ENCODE results near the gene ZNF595.
"Not testable (repeated sequence)": the region's sequence is repeated elsewhere in the genome, so short reads cannot be mapped to it uniquely, and the experiment has no call there.

Gene ZNF595

GRCh38 chr4:43375-43774, 9.7 kb upstream of the ZNF595 start:
- H4K20me1 ChIP-seq (ENCODE audit: insufficient read depth, low read length); H2AFZ ChIP-seq (ENCODE audit: low read length); H3K9ac ChIP-seq (ENCODE audit: low read length); H3K4me2 ChIP-seq (ENCODE audit: low read length); H3K27me3 ChIP-seq (ENCODE audit: insufficient read depth, low read length); H3K79me2 ChIP-seq (ENCODE audit: insufficient read depth, low read length); H3K4me1 ChIP-seq (ENCODE audit: insufficient read depth, low read length, severe bottlenecking); H3K9me2 ChIP-seq (ENCODE audit: low read depth, low read length); H3K9me3 ChIP-seq (ENCODE audit: low read length); H3K4me3 ChIP-seq (ENCODE audit: low read depth, low read length, poor library complexity, severe bottlenecking); H3F3A ChIP-seq (ENCODE audit: insufficient read depth, low read length); H3K36me3 ChIP-seq (ENCODE audit: insufficient read depth, low read length); H3K27ac ChIP-seq (ENCODE audit: low read depth, low read length, poor library complexity, severe bottlenecking): not testable (repeated sequence)

- H2AFZ ChIP-seq (ENCODE audit: low read length); H3F3A ChIP-seq (ENCODE audit: insufficient read depth, low read length); H4K20me1 ChIP-seq (ENCODE audit: insufficient read depth, low read length); H3K9me2 ChIP-seq (ENCODE audit: low read depth, low read length); H3K79me2 ChIP-seq (ENCODE audit: insufficient read depth, low read length); H3K36me3 ChIP-seq (ENCODE audit: insufficient read depth, low read length); H3K9me3 ChIP-seq (ENCODE audit: low read length); H3K4me1 ChIP-seq (ENCODE audit: insufficient read depth, low read length, severe bottlenecking); H3K27me3 ChIP-seq (ENCODE audit: insufficient read depth, low read length): not testable (repeated sequence)
- H3K9ac ChIP-seq (ENCODE audit: low read length): peak overlapping the region; percentile 61
- peak overlapping the region; percentile 50 for H3K4me3 ChIP-seq (ENCODE audit: low read depth, low read length, poor library complexity, severe bottlenecking)
- H3K4me2 ChIP-seq (ENCODE audit: low read length): peak overlapping the region; percentile 61
- H3K27ac ChIP-seq (ENCODE audit: low read depth, low read length, poor library complexity, severe bottlenecking): peak overlapping the region; percentile 93
These were observed 1.9 kb upstream of the ZNF595 start for GRCh38 chr4:51253-51652.

GRCh38 chr4:51655-52277, 1.4 kb upstream of the ZNF595 start:
- not testable (repeated sequence) for H3K4me3 ChIP-seq (ENCODE audit: low read depth, low read length, poor library complexity, severe bottlenecking); H3K4me1 ChIP-seq (ENCODE audit: insufficient read depth, low read length, severe bottlenecking); H4K20me1 ChIP-seq (ENCODE audit: insufficient read depth, low read length); H3K9me2 ChIP-seq (ENCODE audit: low read depth, low read length); H3K27me3 ChIP-seq (ENCODE audit: insufficient read depth, low read length); H3K36me3 ChIP-seq (ENCODE audit: insufficient read depth, low read length); H3K4me2 ChIP-seq (ENCODE audit: low read length); H3K79me2 ChIP-seq (ENCODE audit: insufficient read depth, low read length); H2AFZ ChIP-seq (ENCODE audit: low read length); H3F3A ChIP-seq (ENCODE audit: insufficient read depth, low read length); H3K9ac ChIP-seq (ENCODE audit: low read length); H3K9me3 ChIP-seq (ENCODE audit: low read length)
- peak overlapping the region; percentile 93 for H3K27ac ChIP-seq (ENCODE audit: low read depth, low read length, poor library complexity, severe bottlenecking)

- H3K79me2 ChIP-seq (ENCODE audit: insufficient read depth, low read length); H3K27ac ChIP-seq (ENCODE audit: low read depth, low read length, poor library complexity, severe bottlenecking); H3K9me2 ChIP-seq (ENCODE audit: low read depth, low read length); H4K20me1 ChIP-seq (ENCODE audit: insufficient read depth, low read length); H3K4me2 ChIP-seq (ENCODE audit: low read length); H3K9ac ChIP-seq (ENCODE audit: low read length); H3K27me3 ChIP-seq (ENCODE audit: insufficient read depth, low read length); H2AFZ ChIP-seq (ENCODE audit: low read length); H3K9me3 ChIP-seq (ENCODE audit: low read length); H3F3A ChIP-seq (ENCODE audit: insufficient read depth, low read length); H3K36me3 ChIP-seq (ENCODE audit: insufficient read depth, low read length): not testable (repeated sequence)
- Histone ChIP-seq H3K4me1 (ENCODE audit: insufficient read depth, low read length, severe bottlenecking) (peaks cover 15% of the 10 kb centered on the region), H3K4me3 (ENCODE audit: low read depth, low read length, poor library complexity, severe bottlenecking) (peak overlapping the region; percentile 50)
These were observed 400 bp downstream of the ZNF595 start for GRCh38 chr4:53521-53920.

- H3K27ac ChIP-seq (ENCODE audit: low read depth, low read length, poor library complexity, severe bottlenecking); H3F3A ChIP-seq (ENCODE audit: insufficient read depth, low read length); H3K79me2 ChIP-seq (ENCODE audit: insufficient read depth, low read length); H3K4me3 ChIP-seq (ENCODE audit: low read depth, low read length, poor library complexity, severe bottlenecking); H3K4me1 ChIP-seq (ENCODE audit: insufficient read depth, low read length, severe bottlenecking); H3K4me2 ChIP-seq (ENCODE audit: low read length); H3K9me3 ChIP-seq (ENCODE audit: low read length); H3K9me2 ChIP-seq (ENCODE audit: low read depth, low read length); H3K9ac ChIP-seq (ENCODE audit: low read length); H3K36me3 ChIP-seq (ENCODE audit: insufficient read depth, low read length); H4K20me1 ChIP-seq (ENCODE audit: insufficient read depth, low read length); H3K27me3 ChIP-seq (ENCODE audit: insufficient read depth, low read length); H2AFZ ChIP-seq (ENCODE audit: low read length): not testable (repeated sequence)
These were observed 11.6 kb downstream of the ZNF595 start for GRCh38 chr4:64733-65132.

Data from OCI-LY1 (cell line).